SK-N-MC (cell line): ENCODE results near the gene SSR4.

Experiments
- EZH2 ChIP-seq: fragments of 200-600 bp; sonication (generic); IDR thresholded peaks from one replicate; pipeline ENCODE4 v1.6.1; 2017; ENCODE audit warnings: antibody characterized with exemption
- FOXP2 ChIP-seq: optimal IDR thresholded peaks from 2 replicates; pipeline ENCODE3; 2011; ENCODE audit warnings: mild to moderate bottlenecking, moderate library complexity; ENCODE audit not compliant: insufficient read depth; ENCODE audit errors: extremely low read length, control extremely low read depth
- POLR2AphosphoS5 ChIP-seq: IDR thresholded peaks from 2 replicates; pipeline ENCODE4 v1.6.1; 2012; ENCODE audit warnings: mild to moderate bottlenecking, low read depth, low read length, borderline replicate concordance

DNA sequence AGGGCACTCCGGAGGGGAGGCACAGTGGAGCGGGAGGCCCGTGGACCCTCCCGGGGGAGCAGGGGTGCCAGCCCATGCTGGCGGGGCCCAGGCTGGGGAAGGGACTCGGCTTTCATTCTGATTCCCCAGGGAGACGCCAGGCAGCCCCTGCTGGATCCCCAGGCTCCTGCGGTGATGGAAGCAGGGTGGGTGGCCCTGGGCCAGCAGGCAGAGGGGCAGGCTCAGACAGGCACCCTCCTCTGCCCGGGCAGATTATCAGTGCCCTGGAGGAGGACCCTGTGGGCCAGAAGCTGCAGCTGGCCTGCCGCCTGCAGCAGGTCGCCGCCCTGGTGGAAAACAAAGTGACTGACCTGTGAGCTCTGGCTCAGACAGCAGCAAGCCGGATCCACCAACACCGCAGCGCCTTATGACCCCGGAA, 15.8 kb upstream of the SSR4 start:
- no peak for TF ChIP-seq EZH2
- no peak for TF ChIP-seq POLR2AphosphoS5
- TF ChIP-seq FOXP2: no peak
